ENCODE results near the gene ACOT7.

ACOT7 gene

GRCh38 chr1:6285336-6285735 is 108.2 kb downstream of the ACOT7 start:
- TF ChIP-seq CTCF (IDR thresholded peaks at IDR 0.05; ENCODE audit: low read depth, low read length, missing control alignments) = no peak
- Histone ChIP-seq H3K4me3 (ENCODE audit: low read depth, low read length) (no peak overlapping the region), H3K27ac (no peak overlapping the region), H3K36me3 (replicated peaks) (no peaks in the 10 kb centered on the region), H3K27me3 (replicated peaks) (no peaks in the 10 kb centered on the region)
- in situ Hi-C loops (cut with HindIII; ENCODE audit: low pct_ligation_motif_present, low sequenced_read_pairs) = no loop called here
- DNase-seq = no peak

GRCh38 chr1:6282577-6283270 is 110.8 kb downstream of the ACOT7 start:
- Histone ChIP-seq H3K4me3 (ENCODE audit: low read depth, low read length) (no peak overlapping the region), H3K27ac (no peak overlapping the region), H3K36me3 (replicated peaks) (no peaks in the 10 kb centered on the region), H3K27me3 (replicated peaks) (no peaks in the 10 kb centered on the region)
- TF ChIP-seq CTCF (IDR thresholded peaks at IDR 0.05; ENCODE audit: low read depth, low read length, missing control alignments) = no peak
- DNase-seq = no peak
- in situ Hi-C loops (cut with HindIII; ENCODE audit: low pct_ligation_motif_present, low sequenced_read_pairs) = no loop called here

- Histone ChIP-seq H3K27me3 (replicated peaks) (no peaks in the 10 kb centered on the region), H3K27ac (no peak overlapping the region), H3K4me3 (ENCODE audit: low read depth, low read length) (no peak overlapping the region), H3K36me3 (replicated peaks) (no peaks in the 10 kb centered on the region)
- in situ Hi-C loops (cut with HindIII; ENCODE audit: low pct_ligation_motif_present, low sequenced_read_pairs) = no loop called here
- TF ChIP-seq CTCF (IDR thresholded peaks at IDR 0.05; ENCODE audit: low read depth, low read length, missing control alignments) = no peak
- no peak for DNase-seq
Measured at GRCh38 chr1:6281511-6282402, 111.8 kb downstream of the ACOT7 start.

DNA sequence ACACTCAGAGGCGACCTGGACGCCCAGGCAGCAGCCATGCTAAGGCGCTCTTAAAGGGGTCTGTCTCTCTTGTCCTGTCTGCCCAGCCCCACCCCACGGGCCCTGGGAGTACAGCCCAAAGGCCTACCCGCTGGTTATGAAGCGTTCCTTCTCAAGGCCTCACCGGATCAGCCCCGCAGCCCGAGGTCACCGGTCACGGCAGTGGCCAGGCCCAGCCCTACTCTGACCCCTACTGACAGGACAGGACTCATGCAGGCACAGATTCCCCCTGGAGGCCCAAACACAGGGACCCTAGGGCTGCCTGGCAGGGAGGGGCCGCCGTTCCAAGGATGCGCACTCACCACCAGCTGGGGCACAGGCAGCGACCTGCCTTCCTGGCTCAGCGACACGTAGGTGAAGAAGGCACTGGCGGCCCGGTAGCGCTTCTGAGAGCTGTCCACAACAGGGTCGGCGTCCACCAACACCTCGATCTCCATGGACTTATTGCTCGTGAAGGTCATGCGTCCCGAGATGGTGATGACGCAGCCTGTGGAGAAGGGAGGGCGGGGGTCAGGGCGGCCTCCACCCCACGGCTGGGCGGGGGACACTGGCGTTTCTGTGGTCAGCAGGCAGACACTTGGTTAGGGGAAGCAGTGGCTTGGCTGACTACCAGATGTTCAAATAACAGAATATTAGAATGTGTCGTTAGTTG is 112.7 kb downstream of the ACOT7 start:
- Histone ChIP-seq H3K36me3 (replicated peaks) (no peaks in the 10 kb centered on the region), H3K27me3 (replicated peaks) (no peaks in the 10 kb centered on the region), H3K27ac (no peak overlapping the region), H3K4me3 (ENCODE audit: low read depth, low read length) (no peak overlapping the region)
- TF ChIP-seq CTCF (IDR thresholded peaks at IDR 0.05; ENCODE audit: low read depth, low read length, missing control alignments) = peak; percentile 69
- DNase-seq = no peak
- in situ Hi-C loops (cut with HindIII; ENCODE audit: low pct_ligation_motif_present, low sequenced_read_pairs) = no loop called here

DNA sequence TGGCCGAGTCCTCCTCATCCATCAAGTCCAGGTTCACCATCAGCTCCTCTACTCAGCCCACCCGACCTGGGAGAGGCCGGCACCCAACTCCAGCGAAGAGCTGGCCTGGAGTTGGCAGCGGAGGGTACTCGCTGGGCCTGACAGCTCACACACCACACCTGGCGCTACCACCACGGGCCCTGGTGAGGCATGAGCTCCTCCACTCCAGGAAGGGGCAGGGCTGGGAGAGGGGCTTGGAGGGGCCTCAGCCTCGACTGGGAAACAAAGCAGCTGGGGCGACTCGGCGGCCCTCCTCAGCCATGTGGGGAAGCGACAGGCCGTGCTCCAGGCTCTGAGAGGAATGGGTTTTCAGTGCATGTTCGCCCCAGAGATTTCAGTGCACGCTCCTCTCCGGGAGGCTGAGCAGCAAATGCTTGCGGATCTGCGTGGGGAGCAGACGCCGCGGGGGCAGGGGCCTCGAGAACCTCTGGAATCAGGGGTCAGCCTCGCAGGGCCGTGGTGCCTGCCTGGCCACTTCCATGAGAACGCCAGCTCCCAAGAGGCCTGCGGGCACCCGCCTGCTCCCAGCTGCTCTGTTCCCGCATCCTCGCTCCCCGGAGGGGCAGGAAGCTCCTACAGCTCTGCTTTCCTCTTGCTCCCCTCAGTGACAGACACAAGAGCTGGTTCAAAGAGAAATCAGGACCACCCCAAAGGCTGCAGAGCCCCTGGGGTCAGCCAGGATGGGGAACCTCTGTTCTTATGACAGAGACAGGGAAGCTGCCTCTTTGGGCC is 113.8 kb downstream of the ACOT7 start:
- H3K27me3 ChIP-seq (replicated peaks) = no peaks in the 10 kb centered on the region
- no peaks in the 10 kb centered on the region for H3K36me3 ChIP-seq (replicated peaks)
- no peak overlapping the region for H3K4me3 ChIP-seq (ENCODE audit: low read depth, low read length)
- in situ Hi-C loops (cut with HindIII; ENCODE audit: low pct_ligation_motif_present, low sequenced_read_pairs) = no loop called here
- TF ChIP-seq CTCF (IDR thresholded peaks at IDR 0.05; ENCODE audit: low read depth, low read length, missing control alignments) = no peak
- no peak overlapping the region for H3K27ac ChIP-seq
- DNase-seq = no peak
